Measurements from ENCODE around the gene CIDEA.

CIDEA gene

GRCh38 chr18:12299862-12300261 lies 45.7 kb downstream of the CIDEA start:
- Histone ChIP-seq H3K79me2 (ENCODE audit: low read length) (no peaks in the 10 kb centered on the region), H3K9me2 (replicated peaks; ENCODE audit: insufficient read depth, low read length) (no peaks in the 10 kb centered on the region), H3K4me1 (ENCODE audit: low read length) (no peaks in the 10 kb centered on the region), H3K9me3 (replicated peaks; ENCODE audit: insufficient read depth, low read length) (no peaks in the 10 kb centered on the region), H3F3A (ENCODE audit: insufficient read depth, low read length) (no peaks in the 10 kb centered on the region), H2AFZ (ENCODE audit: low read length) (no peak overlapping the region), H3K4me3 (ENCODE audit: low read length) (no peak overlapping the region), H3K4me2 (ENCODE audit: low read depth, low read length) (no peak overlapping the region), H3K27me3 (replicated peaks; ENCODE audit: insufficient read depth, low read length) (no peaks in the 10 kb centered on the region), H3K27ac (ENCODE audit: low read length) (no peak overlapping the region), H4K20me1 (ENCODE audit: insufficient read depth, low read length) (no peaks in the 10 kb centered on the region), H3K9ac (ENCODE audit: low read length) (no peak overlapping the region), H3K36me3 (replicated peaks; ENCODE audit: insufficient read depth, low read length) (no peaks in the 10 kb centered on the region)
- TF ChIP-seq CTCF (IDR thresholded peaks at IDR 0.05; ENCODE audit: low read length) (no peak), EZH2 (optimal IDR thresholded peaks at IDR 0.05; ENCODE audit: low read depth, low read length) (no peak), EZH2phosphoT487 (IDR thresholded peaks at IDR 0.05; ENCODE audit: low read length) (no peak)
- no peak for DNase-seq

GRCh38 chr18:12301263-12302005 lies 47.3 kb downstream of the CIDEA start:
- H4K20me1 ChIP-seq (ENCODE audit: insufficient read depth, low read length) = no peaks in the 10 kb centered on the region
- no peak overlapping the region for H3K4me3 ChIP-seq (ENCODE audit: low read length)
- H3K4me2 ChIP-seq (ENCODE audit: low read depth, low read length) = no peak overlapping the region
- peaks cover 4% of the 10 kb centered on the region; the same call in 1 of the 2 replicates for H3K27me3 ChIP-seq (replicated peaks; ENCODE audit: insufficient read depth, low read length)
- H3K79me2 ChIP-seq (ENCODE audit: low read length) = no peaks in the 10 kb centered on the region
- no peak overlapping the region for H2AFZ ChIP-seq (ENCODE audit: low read length)
- TF ChIP-seq EZH2 (optimal IDR thresholded peaks at IDR 0.05; ENCODE audit: low read depth, low read length) (no peak), CTCF (IDR thresholded peaks at IDR 0.05; ENCODE audit: low read length) (no peak), EZH2phosphoT487 (IDR thresholded peaks at IDR 0.05; ENCODE audit: low read length) (no peak)
- H3K27ac ChIP-seq (ENCODE audit: low read length) = no peak overlapping the region
- H3K9me3 ChIP-seq (replicated peaks; ENCODE audit: insufficient read depth, low read length) = no peaks in the 10 kb centered on the region
- H3K9ac ChIP-seq (ENCODE audit: low read length) = no peak overlapping the region
- no peaks in the 10 kb centered on the region for H3K9me2 ChIP-seq (replicated peaks; ENCODE audit: insufficient read depth, low read length)
- H3K36me3 ChIP-seq (replicated peaks; ENCODE audit: insufficient read depth, low read length) = no peaks in the 10 kb centered on the region
- DNase-seq = no peak
- no peaks in the 10 kb centered on the region for H3K4me1 ChIP-seq (ENCODE audit: low read length)
- H3F3A ChIP-seq (ENCODE audit: insufficient read depth, low read length) = no peaks in the 10 kb centered on the region

- Histone ChIP-seq H3K4me2 (ENCODE audit: low read depth, low read length) (no peak overlapping the region), H3K9ac (ENCODE audit: low read length) (no peak overlapping the region)
Measured at GRCh38 chr18:12302391-12303147, 48.4 kb downstream of the CIDEA start.

More at GRCh38 chr18:12302391-12303147, 48.4 kb downstream of the CIDEA start:
- Histone ChIP-seq H3K27ac (ENCODE audit: low read length) (no peak overlapping the region), H4K20me1 (ENCODE audit: insufficient read depth, low read length) (no peaks in the 10 kb centered on the region), H3K4me1 (ENCODE audit: low read length) (no peaks in the 10 kb centered on the region), H3K9me2 (replicated peaks; ENCODE audit: insufficient read depth, low read length) (no peaks in the 10 kb centered on the region), H3K79me2 (ENCODE audit: low read length) (no peaks in the 10 kb centered on the region), H3K9me3 (replicated peaks; ENCODE audit: insufficient read depth, low read length) (no peaks in the 10 kb centered on the region), H3K27me3 (replicated peaks; ENCODE audit: insufficient read depth, low read length) (peaks cover 14% of the 10 kb centered on the region), H2AFZ (ENCODE audit: low read length) (no peak overlapping the region), H3F3A (ENCODE audit: insufficient read depth, low read length) (no peaks in the 10 kb centered on the region), H3K36me3 (replicated peaks; ENCODE audit: insufficient read depth, low read length) (no peaks in the 10 kb centered on the region), H3K4me3 (ENCODE audit: low read length) (no peak overlapping the region)
- DNase-seq = no peak
- no peak for TF ChIP-seq EZH2phosphoT487 (IDR thresholded peaks at IDR 0.05; ENCODE audit: low read length)

Data from MM.1S (cell line).